Measurements from ENCODE around the gene SLC4A1AP. TPM values are rescaled to one million over a fixed set of nuclear protein-coding genes. Genes with fewer than 3 reads are reported as not detected.

Gene SLC4A1AP
- total and polyA plus RNA-seq, 2 of the 13 experiments (the other 11 are each of a cell fraction or from before 2014, with no cell fraction given): 15.3 to 44.6 TPM

GRCh38 chr2:27683390-27684071 is 19.8 kb downstream of the SLC4A1AP start (continued):
- TF ChIP-seq ZFP62 (CRISPR knock-in tag; IDR thresholded peaks at IDR 0.05): no peak
- no peak for TF ChIP-seq ZBTB2 (CRISPR knock-in tag; IDR thresholded peaks at IDR 0.05; ENCODE audit: low read depth)
- 0 out of 4 replicates have a peak, but pooled peaks of 1 of the 2 experiments have one; percentile 14 for TF ChIP-seq EP300 (IDR thresholded peaks at IDR 0.05; ENCODE audit: low read depth in 2 of 2, low read length in 2 of 2)
- TF ChIP-seq EP300 (CRISPR knock-in tag; IDR thresholded peaks at IDR 0.05; ENCODE audit: borderline replicate concordance): no peak
- TF ChIP-seq CEBPZ (IDR thresholded peaks at IDR 0.05; ENCODE audit: low read length): no peak
- peak; percentile 43; the same call in 1 of the 2 replicates for TF ChIP-seq HOXA3 (CRISPR knock-in tag; IDR thresholded peaks at IDR 0.05)
- peak; percentile 49; the same call in 1 of the 2 replicates for TF ChIP-seq RXRB (CRISPR knock-in tag; IDR thresholded peaks at IDR 0.05; ENCODE audit: borderline replicate concordance)
- TF ChIP-seq ZNF841 (CRISPR knock-in tag; IDR thresholded peaks at IDR 0.05; ENCODE audit: borderline replicate concordance): no peak
- TF ChIP-seq HNF4G (IDR thresholded peaks at IDR 0.05; ENCODE audit: borderline replicate concordance, low read depth, low read length): peak; percentile 14; the same call in 1 of the 2 replicates
- no peak for TF ChIP-seq HNF4G (CRISPR knock-in tag; IDR thresholded peaks at IDR 0.05; ENCODE audit: borderline replicate concordance, low read depth)
- TF ChIP-seq KMT2A (CRISPR knock-in tag; IDR thresholded peaks at IDR 0.05): peak; percentile 60; the same call in 1 of the 2 replicates
- no peak for TF ChIP-seq ZNF513 (CRISPR knock-in tag; conservative IDR thresholded peaks at IDR 0.05)
- TF ChIP-seq ZNF383 (CRISPR knock-in tag; IDR thresholded peaks at IDR 0.05; ENCODE audit: borderline replicate concordance): no peak
- TF ChIP-seq ZNF644 (CRISPR knock-in tag; IDR thresholded peaks at IDR 0.05; ENCODE audit: low read depth): peak; percentile 63; the same call in 1 of the 2 replicates
- no peak for TF ChIP-seq MTERF4 (CRISPR knock-in tag; IDR thresholded peaks at IDR 0.05)
- TF ChIP-seq ZBTB20 (CRISPR knock-in tag; IDR thresholded peaks at IDR 0.05; ENCODE audit: borderline replicate concordance, low read depth): no peak
- TF ChIP-seq KMT2B (CRISPR knock-in tag; IDR thresholded peaks at IDR 0.05): peak; percentile 67; the same call in 1 of the 2 replicates
- no peak for TF ChIP-seq NR2F6 (IDR thresholded peaks at IDR 0.05)
- no peak for TF ChIP-seq NR2F6 (CRISPR knock-in tag; IDR thresholded peaks at IDR 0.05)
- 0 out of 2 replicates have a peak, but pooled peaks have one; percentile 16 for TF ChIP-seq FOXP4 (CRISPR knock-in tag; IDR thresholded peaks at IDR 0.05)
- peak in 1 of 2 experiments; percentile 49; a peak in 1 of 4 replicates for TF ChIP-seq KLF16 (CRISPR knock-in tag; IDR thresholded peaks at IDR 0.05)

Measured in HepG2 (cell line).